CD4-positive, alpha-beta T cell (primary cell): ENCODE results near the gene SLC35D3. TPM values are rescaled to one million over a fixed set of nuclear protein-coding genes. Genes with fewer than 3 reads are reported as not detected.

Experiments used
- ATAC-seq: fragments of 200-7000 bp; cut with Tn5 transposase; one replicate; pipeline ENCODE4 v1.10.0; 2022; ENCODE audit warnings: mild to moderate bottlenecking; ENCODE audit not compliant: poor library complexity
- CTCF ChIA-PET: fragments of 350-600 bp; sonication (Branson Sonifier 250); formaldehyde crosslinking; loops from one replicate; lab custom pipeline; 2021; ENCODE audit warnings: antibody characterized with exemption, inconsistent platforms; lab: Charles Lee
- POLR2A ChIA-PET: fragments of 350-600 bp; sonication (Branson Sonifier 250); formaldehyde crosslinking; loops from one replicate; lab custom pipeline; 2021; ENCODE audit warnings: antibody characterized with exemption, inconsistent platforms; lab: Charles Lee
- DNase-seq, 14 experiments: peaks; one replicate each; pipeline ENCODE4 v3.0.0-alpha.2; 2013 to 2020; ENCODE audit warnings: mixed read lengths in 2 of 14
- H3K27ac ChIP-seq, 2 donors: one replicate each; pipeline versions ENCODE4 v1.5.1 to v1.7.0; 2013; ENCODE audit warnings: low read length in 2 of 2, low read depth in 1 of 2, mild to moderate bottlenecking in 1 of 2
- H3K27me3 ChIP-seq, 2 experiments: 1 replicate in 1 of 2; 2 replicates in 1 of 2; pipeline versions ENCODE4 v1.6.1 to v1.7.0; 2013; ENCODE audit warnings: low read length in 2 of 2, control low read depth in 1 of 2, mild to moderate bottlenecking in 1 of 2, moderate library complexity in 1 of 2; ENCODE audit not compliant: insufficient read depth in 2 of 2, control insufficient read depth in 1 of 2
- H3K36me3 ChIP-seq: one replicate; pipeline ENCODE4 v1.6.1; 2013; ENCODE audit warnings: low read length, control low read depth; ENCODE audit not compliant: insufficient read depth
- H3K4me1 ChIP-seq: one replicate; pipeline ENCODE4 v1.6.1; 2013; ENCODE audit warnings: low read length, control low read depth; ENCODE audit not compliant: insufficient read depth
- H3K4me3 ChIP-seq: one replicate; pipeline ENCODE4 v1.5.1; 2013; ENCODE audit warnings: mild to moderate bottlenecking, low read length, moderate library complexity
- H3K9me3 ChIP-seq, 2 experiments: 1 replicate in 1 of 2; 2 replicates in 1 of 2; pipeline versions ENCODE4 v1.6.1 to v1.7.0; 2013; ENCODE audit warnings: low read length in 2 of 2, mild to moderate bottlenecking in 2 of 2, control low read depth in 1 of 2, moderate library complexity in 1 of 2; ENCODE audit not compliant: control insufficient read depth in 1 of 2, insufficient read depth in 1 of 2
- H3K27ac Mint-ChIP-seq: one replicate; pipeline ENCODE4 v1.8.0; 2020; ENCODE audit warnings: mixed read lengths
- H3K27me3 Mint-ChIP-seq: one replicate; pipeline ENCODE4 v1.8.0; 2021; ENCODE audit warnings: mixed read lengths
- H3K36me3 Mint-ChIP-seq: one replicate; pipeline ENCODE4 v1.8.0; 2021; ENCODE audit warnings: low read depth, mixed read lengths
- H3K4me1 Mint-ChIP-seq: one replicate; pipeline ENCODE4 v1.8.0; 2021; ENCODE audit warnings: low read depth, mixed read lengths
- H3K4me3 Mint-ChIP-seq: one replicate; pipeline ENCODE4 v1.8.0; 2020; ENCODE audit warnings: mild to moderate bottlenecking, mixed read lengths
- H3K9me3 Mint-ChIP-seq: one replicate; pipeline ENCODE4 v1.8.0; 2020; ENCODE audit warnings: mixed read lengths
- CTCF ChIP-seq: fragments of 200-600 bp; IDR thresholded peaks from one replicate; pipeline ENCODE4 v1.8.0; 2022; ENCODE audit warnings: antibody characterized with exemption, mild to moderate bottlenecking
- intact Hi-C, 2 experiments: fragments of 100-400 bp; cut with DNase I in 1 of 2; cut with micrococcal nuclease in 1 of 2; formaldehyde crosslinking; loops; one replicate each; pipeline versions ENCODE4 v1.15.1 to v1.9.0; 2023 to 2025; cut with DNase I, micrococcal nuclease
- total RNA-seq, 174 experiments: library from RNA in 2 of 174; stranded (reverse) in 2 of 174; gene quantifications; one replicate each; pipeline ENCODE4 v1.2.3 and lab custom pipeline; 2021 to 2026

SLC35D3 gene
- total RNA-seq, 2 experiments from 2014 or later: not detected

GRCh38 chr6:136893187-136893586, 28.9 kb upstream of the SLC35D3 start:
- intact Hi-C loops: no loop called here
- Histone ChIP-seq H3K4me3 (no peak overlapping the region), H3K27ac (no peak overlapping the region), H3K36me3 (peaks cover 3% of the 10 kb centered on the region), H3K9me3 (no peaks in the 10 kb centered on the region), H3K27me3 (no peaks in the 10 kb centered on the region), H3K4me1 (no peaks in the 10 kb centered on the region)
- POLR2A ChIA-PET: no interaction called here
- no peaks in the 10 kb centered on the region for H3K27me3 Mint-ChIP-seq
- no peak overlapping the region for H3K27ac Mint-ChIP-seq
- CTCF ChIA-PET: interaction anchor here (1.3 kb wide), 1 partner anchor 10 kb away, joined by 3 read pairs; no protein-coding TSS in a partner anchor
- no peaks in the 10 kb centered on the region for H3K9me3 Mint-ChIP-seq
- ATAC-seq (no peak), DNase-seq (no peak)
- H3K4me3 Mint-ChIP-seq: no peak overlapping the region
- peaks cover 10% of the 10 kb centered on the region for H3K4me1 Mint-ChIP-seq
- H3K36me3 Mint-ChIP-seq: peaks cover 24% of the 10 kb centered on the region
- no peak for TF ChIP-seq CTCF

GRCh38 chr6:136895901-136896300, 26.2 kb upstream of the SLC35D3 start:
- H3K4me1 ChIP-seq: no peaks in the 10 kb centered on the region
- H3K9me3 Mint-ChIP-seq: no peaks in the 10 kb centered on the region
- H3K9me3 ChIP-seq: no peaks in the 10 kb centered on the region
- no peak for TF ChIP-seq CTCF
- peaks cover 18% of the 10 kb centered on the region for H3K36me3 ChIP-seq
- ChIA-PET POLR2A (no interaction called here), CTCF (interaction anchor here (0.8 kb wide), 1 partner anchor 24 kb away, joined by 3 read pairs; no protein-coding TSS in a partner anchor)
- H3K27me3 Mint-ChIP-seq: no peaks in the 10 kb centered on the region
- H3K36me3 Mint-ChIP-seq: peaks cover 43% of the 10 kb centered on the region
- intact Hi-C loops: no loop called here
- no peak overlapping the region for H3K4me3 Mint-ChIP-seq
- H3K4me1 Mint-ChIP-seq: no peaks in the 10 kb centered on the region
- no peak for ATAC-seq
- no peak overlapping the region for H3K27ac Mint-ChIP-seq
- no peaks in the 10 kb centered on the region for H3K27me3 ChIP-seq
- H3K27ac ChIP-seq: no peak overlapping the region
- H3K4me3 ChIP-seq: no peak overlapping the region
- no peak for DNase-seq

- Histone ChIP-seq H3K36me3 (peaks cover 26% of the 10 kb centered on the region), H3K9me3 (no peaks in the 10 kb centered on the region), H3K4me1 (no peaks in the 10 kb centered on the region), H3K4me3 (no peak overlapping the region), H3K27ac (no peak overlapping the region), H3K27me3 (no peaks in the 10 kb centered on the region)
- H3K27me3 Mint-ChIP-seq: no peaks in the 10 kb centered on the region
- no peaks in the 10 kb centered on the region for H3K4me1 Mint-ChIP-seq
- TF ChIP-seq CTCF: no peak
- ATAC-seq (no peak), DNase-seq (no peak)
- CTCF ChIA-PET: no interaction called here
- H3K9me3 Mint-ChIP-seq: no peaks in the 10 kb centered on the region
- intact Hi-C loops: no loop called here
- no peak overlapping the region for H3K4me3 Mint-ChIP-seq
- POLR2A ChIA-PET: no interaction called here
- no peak overlapping the region for H3K27ac Mint-ChIP-seq
- H3K36me3 Mint-ChIP-seq: peaks cover 49% of the 10 kb centered on the region
Observed at GRCh38 chr6:136897071-136897470, 25.0 kb upstream of the SLC35D3 start.
